CD4-positive, alpha-beta memory T cell (primary cell): Measurements from ENCODE around the gene BACE1-AS. TPM values are rescaled to one million over a fixed set of nuclear protein-coding genes. Genes with fewer than 3 reads are reported as not detected.

ENCODE experiments used
- CTCF ChIA-PET: fragments of 350-600 bp; sonication (Branson Sonifier 250); formaldehyde crosslinking; loops from one replicate; lab custom pipeline; 2021; ENCODE audit warnings: inconsistent platforms; ENCODE audit not compliant: partially characterized antibody; lab: Charles Lee
- POLR2A ChIA-PET: fragments of 350-600 bp; sonication (Branson Sonifier 250); formaldehyde crosslinking; loops from one replicate; lab custom pipeline; 2021; ENCODE audit not compliant: partially characterized antibody; lab: Charles Lee
- DNase-seq, 5 donors: peaks; one replicate each; pipeline versions ENCODE4 v3.0.0 to v3.0.0-alpha.2; 2020 to 2022; ENCODE audit warnings: mixed read lengths in 1 of 5
- H3K27ac ChIP-seq: one replicate; pipeline ENCODE4 v1.7.0; 2013; ENCODE audit warnings: low read depth, low read length
- H3K27me3 ChIP-seq: 2 replicates; pipeline ENCODE4 v1.7.0; 2013; ENCODE audit warnings: mild to moderate bottlenecking, low read length, moderate library complexity; ENCODE audit not compliant: insufficient read depth
- H3K36me3 ChIP-seq: 2 replicates; pipeline ENCODE4 v1.7.0; 2013; ENCODE audit warnings: mild to moderate bottlenecking, low read length, moderate library complexity; ENCODE audit not compliant: insufficient read depth
- H3K4me1 ChIP-seq: 2 replicates; pipeline ENCODE4 v1.7.0; 2013; ENCODE audit warnings: mild to moderate bottlenecking, low read length, moderate library complexity; ENCODE audit not compliant: insufficient read depth
- H3K4me3 ChIP-seq, 2 donors: one replicate each; pipeline ENCODE4 v1.7.0; 2013; ENCODE audit warnings: low read length in 2 of 2, mild to moderate bottlenecking in 1 of 2
- H3K9me3 ChIP-seq, 2 donors: one replicate each; pipeline ENCODE4 v1.7.0; 2013; ENCODE audit warnings: low read length in 2 of 2, control low read depth in 1 of 2; ENCODE audit not compliant: control insufficient read depth in 1 of 2
- H3K27ac Mint-ChIP-seq, 7 donors: one replicate each; pipeline ENCODE4 v1.8.0; 2020 to 2021; ENCODE audit warnings: mixed read lengths in 7 of 7, mild to moderate bottlenecking in 6 of 7, inconsistent platforms in 3 of 7, moderate library complexity in 3 of 7
- H3K27me3 Mint-ChIP-seq, 2 donors: one replicate each; pipeline ENCODE4 v1.8.0; 2020 to 2021; ENCODE audit warnings: mixed read lengths in 2 of 2
- H3K36me3 Mint-ChIP-seq, 2 donors: one replicate each; pipeline ENCODE4 v1.8.0; 2020 to 2021; ENCODE audit warnings: mixed read lengths in 2 of 2, inconsistent platforms in 1 of 2, mild to moderate bottlenecking in 1 of 2
- H3K4me1 Mint-ChIP-seq, 4 donors: one replicate each; pipeline ENCODE4 v1.8.0; 2020 to 2021; ENCODE audit warnings: mixed read lengths in 4 of 4, mild to moderate bottlenecking in 1 of 4
- H3K4me3 Mint-ChIP-seq, 8 donors: one replicate each; pipeline ENCODE4 v1.8.0; 2020 to 2021; ENCODE audit warnings: mixed read lengths in 8 of 8, mild to moderate bottlenecking in 7 of 8, moderate library complexity in 6 of 8, inconsistent platforms in 3 of 8
- H3K9me3 Mint-ChIP-seq, 8 donors: one replicate each; pipeline ENCODE4 v1.8.0; 2020 to 2021; ENCODE audit warnings: mixed read lengths in 8 of 8, mild to moderate bottlenecking in 5 of 8, inconsistent platforms in 3 of 8, moderate library complexity in 1 of 8
- intact Hi-C: fragments of 100-400 bp; cut with micrococcal nuclease; formaldehyde crosslinking; loops from one replicate; pipeline ENCODE4 v1.15.1; 2023
- polyA plus RNA-seq, 2 donors: library from polyadenylated mRNA; unstranded; fragments of 300-500 nt; fragmentation: Illumina TruSeq; gene quantifications; one replicate each; pipeline ENCODE4 v1.2.3, GENCODE V29; 2021
- total RNA-seq, 2 experiments: library from RNA; stranded (reverse); gene quantifications; one replicate each; pipeline ENCODE4 v1.2.3, GENCODE V29; 2021

The BACE1-AS gene
- total and polyA plus RNA-seq, 4 experiments from 2014 or later, result 3.8 to 15.7 (median 15.3) TPM; not detected in 1

- CTCF ChIA-PET, result interaction anchor here (0.7 kb wide), 1 partner anchor 10 kb away, joined by 3 read pairs; no protein-coding TSS in a partner anchor
- Mint-ChIP-seq H3K27me3 (peaks cover 0 to 2% of the 10 kb centered on the region in 2 donors), H3K9me3 (no peaks in the 10 kb centered on the region), H3K27ac (no peak overlapping the region), H3K36me3 (peaks cover 0 to 3% of the 10 kb centered on the region in 2 donors), H3K4me1 (peaks cover 6 to 10% (median 8%) of the 10 kb centered on the region in 4 donors), H3K4me3 (no peak overlapping the region)
- intact Hi-C loops, result no loop called here
- no peaks in the 10 kb centered on the region for H3K36me3 ChIP-seq
- H3K4me1 ChIP-seq, result no peaks in the 10 kb centered on the region
- no peak overlapping the region for H3K27ac ChIP-seq
- no peak for DNase-seq
- H3K4me3 ChIP-seq, result no peak overlapping the region
- no peaks in the 10 kb centered on the region for H3K27me3 ChIP-seq
- POLR2A ChIA-PET, result interaction anchor here (0.6 to 0.7 kb wide), 2 partner anchors 15 to 31 kb away, joined by 3 read pairs; no protein-coding TSS in a partner anchor
- H3K9me3 ChIP-seq, result no peaks in the 10 kb centered on the region
These were observed 14.0 kb downstream of the BACE1-AS start for GRCh38 chr11:117305145-117305544.

DNA sequence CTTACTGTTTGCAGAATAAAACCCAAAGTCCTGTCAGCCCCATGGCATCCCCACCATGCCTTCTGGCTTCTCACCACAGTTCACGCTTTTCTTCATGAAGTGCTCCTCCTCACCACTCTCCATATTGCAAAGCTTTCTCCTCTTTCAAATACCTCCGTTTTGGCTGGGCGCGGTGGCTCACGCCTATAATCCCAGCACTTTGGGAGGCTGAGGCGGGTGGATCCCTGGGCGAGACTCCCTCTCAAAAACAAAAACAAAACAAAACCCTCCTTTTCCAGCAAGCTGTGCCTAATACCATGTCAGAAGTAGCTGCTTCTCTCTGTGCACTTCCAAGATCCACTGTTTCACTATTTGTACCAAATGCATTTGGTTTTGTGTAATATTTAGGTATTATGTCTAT lies 18.2 kb downstream of the BACE1-AS start:
- DNase-seq, result no peak
- H3K27ac ChIP-seq, result no peak overlapping the region
- H3K27ac Mint-ChIP-seq, result peak overlapping the region in 1 of 7 donors; percentile 4
- no peak overlapping the region for H3K4me3 ChIP-seq
- H3K4me1 ChIP-seq, result peaks cover under 1% of the 10 kb centered on the region
- H3K27me3 Mint-ChIP-seq, result peaks cover 0 to 2% of the 10 kb centered on the region in 2 donors
- H3K4me1 Mint-ChIP-seq, result peaks cover under 1 to 9% (median 3%) of the 10 kb centered on the region in 4 donors
- no peaks in the 10 kb centered on the region for H3K36me3 ChIP-seq
- H3K9me3 ChIP-seq, result no peaks in the 10 kb centered on the region
- intact Hi-C loops, result no loop called here
- H3K4me3 Mint-ChIP-seq, result no peak overlapping the region
- no peaks in the 10 kb centered on the region for H3K9me3 Mint-ChIP-seq
- peaks cover 0 to 3% of the 10 kb centered on the region in 2 donors for H3K36me3 Mint-ChIP-seq
- no peaks in the 10 kb centered on the region for H3K27me3 ChIP-seq
- ChIA-PET CTCF (interaction anchor here (2.3 kb wide), 1 partner anchor 84 kb away, joined by 10 read pairs; no protein-coding TSS in a partner anchor), POLR2A (interaction anchor here (0.6 to 1.7 kb wide), 2 partner anchors 79 to 361 kb away, joined by 3 to 6 read pairs; no protein-coding TSS in a partner anchor)

DNA sequence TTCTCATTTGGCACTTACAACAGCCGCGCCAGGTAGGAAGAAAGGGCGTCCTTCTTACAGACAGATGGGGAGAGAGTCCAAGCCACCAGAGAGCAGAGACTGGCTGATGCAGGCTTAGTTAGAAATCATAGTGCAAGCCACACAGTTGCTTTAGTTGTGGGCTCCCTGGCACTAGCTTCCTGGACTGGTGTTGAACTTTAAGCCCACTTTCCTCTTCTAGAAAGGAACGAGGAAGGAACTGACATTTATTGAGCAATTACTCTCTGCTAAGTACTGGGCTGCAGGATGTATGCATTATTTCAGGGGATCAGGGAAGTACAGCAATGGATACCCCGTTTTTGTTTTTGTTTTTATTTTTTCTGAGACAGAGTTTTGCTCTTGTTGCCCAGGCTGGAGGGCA lies 21.9 kb downstream of the BACE1-AS start:
- POLR2A ChIA-PET, result no interaction called here

GRCh38 chr11:117313828-117314768 lies 23.0 kb downstream of the BACE1-AS start:
- H3K4me3 Mint-ChIP-seq, result peak overlapping the region; percentile 13 to 73 (median 59)
- POLR2A ChIA-PET, result interaction anchor here (0.6 to 2.9 kb wide), 4 partner anchors 14 to 82 kb away, joined by 3 to 20 read pairs (median 8); partner anchors contain the start of genes CEP164 and PCSK7
- CTCF ChIA-PET, result interaction anchor here (1.6 kb wide), 1 partner anchor 17 kb away, joined by 3 read pairs; no protein-coding TSS in a partner anchor
- Histone ChIP-seq H3K27me3 (peaks cover 7% of the 10 kb centered on the region), H3K36me3 (no peaks in the 10 kb centered on the region), H3K4me3 (no peak overlapping the region), H3K4me1 (peaks cover 17% of the 10 kb centered on the region), H3K27ac (no peak overlapping the region), H3K9me3 (no peaks in the 10 kb centered on the region)
- peaks cover 4 to 19% (median 12%) of the 10 kb centered on the region in 4 donors for H3K4me1 Mint-ChIP-seq
- peaks cover 3 to 7% of the 10 kb centered on the region in 2 donors for H3K27me3 Mint-ChIP-seq
- no peak for DNase-seq
- H3K27ac Mint-ChIP-seq, result peak overlapping the region in 2 of 7 donors; percentile 30 to 66
- H3K36me3 Mint-ChIP-seq, result no peaks in the 10 kb centered on the region
- no peaks in the 10 kb centered on the region for H3K9me3 Mint-ChIP-seq
- intact Hi-C loops, result no loop called here

More for the DNA sequence above, 21.9 kb downstream of the BACE1-AS start:
- no peaks in the 10 kb centered on the region for H3K36me3 ChIP-seq
- CTCF ChIA-PET, result no interaction called here
- H3K4me3 Mint-ChIP-seq, result peak overlapping the region in 2 of 8 donors; percentile 3 to 51
- no peaks in the 10 kb centered on the region for H3K9me3 Mint-ChIP-seq
- peaks cover 7% of the 10 kb centered on the region for H3K27me3 ChIP-seq
- peaks cover 5 to 7% of the 10 kb centered on the region in 2 donors for H3K27me3 Mint-ChIP-seq
- H3K4me3 ChIP-seq, result no peak overlapping the region
- peaks cover 6 to 22% (median 13%) of the 10 kb centered on the region in 4 donors for H3K4me1 Mint-ChIP-seq
- DNase-seq, result no peak
- H3K27ac ChIP-seq, result no peak overlapping the region
- H3K27ac Mint-ChIP-seq, result no peak overlapping the region
- H3K36me3 Mint-ChIP-seq, result peaks cover 0 to 2% of the 10 kb centered on the region in 2 donors
- H3K4me1 ChIP-seq, result peaks cover 17% of the 10 kb centered on the region
- intact Hi-C loops, result no loop called here
- no peaks in the 10 kb centered on the region for H3K9me3 ChIP-seq

- Histone ChIP-seq H3K36me3 (no peaks in the 10 kb centered on the region), H3K4me3 (no peak overlapping the region), H3K27ac (peak overlapping the region; percentile 26), H3K27me3 (peaks cover 7% of the 10 kb centered on the region), H3K4me1 (peaks cover 17% of the 10 kb centered on the region), H3K9me3 (no peaks in the 10 kb centered on the region)
- intact Hi-C loops, result no loop called here
- Mint-ChIP-seq H3K4me3 (peak overlapping the region; percentile 42 to 73 (median 66)), H3K9me3 (no peaks in the 10 kb centered on the region), H3K27ac (peak overlapping the region in 4 of 7 donors; percentile 15 to 66 (median 58)), H3K36me3 (no peaks in the 10 kb centered on the region), H3K4me1 (peaks cover 4 to 19% (median 12%) of the 10 kb centered on the region in 4 donors), H3K27me3 (peaks cover 3 to 7% of the 10 kb centered on the region in 2 donors)
- ChIA-PET POLR2A (interaction anchor here (0.6 to 2.9 kb wide), 4 partner anchors 13 to 83 kb away, joined by 3 to 20 read pairs (median 8); partner anchors contain the start of genes CEP164 and PCSK7), CTCF (interaction anchor here (1.6 kb wide), 2 partner anchors 13 to 17 kb away, joined by 3 to 5 read pairs; partner anchors contain the start of gene CEP164)
- DNase-seq, result no peak
These were observed 23.7 kb downstream of the BACE1-AS start for GRCh38 chr11:117314840-117315239.

DNA sequence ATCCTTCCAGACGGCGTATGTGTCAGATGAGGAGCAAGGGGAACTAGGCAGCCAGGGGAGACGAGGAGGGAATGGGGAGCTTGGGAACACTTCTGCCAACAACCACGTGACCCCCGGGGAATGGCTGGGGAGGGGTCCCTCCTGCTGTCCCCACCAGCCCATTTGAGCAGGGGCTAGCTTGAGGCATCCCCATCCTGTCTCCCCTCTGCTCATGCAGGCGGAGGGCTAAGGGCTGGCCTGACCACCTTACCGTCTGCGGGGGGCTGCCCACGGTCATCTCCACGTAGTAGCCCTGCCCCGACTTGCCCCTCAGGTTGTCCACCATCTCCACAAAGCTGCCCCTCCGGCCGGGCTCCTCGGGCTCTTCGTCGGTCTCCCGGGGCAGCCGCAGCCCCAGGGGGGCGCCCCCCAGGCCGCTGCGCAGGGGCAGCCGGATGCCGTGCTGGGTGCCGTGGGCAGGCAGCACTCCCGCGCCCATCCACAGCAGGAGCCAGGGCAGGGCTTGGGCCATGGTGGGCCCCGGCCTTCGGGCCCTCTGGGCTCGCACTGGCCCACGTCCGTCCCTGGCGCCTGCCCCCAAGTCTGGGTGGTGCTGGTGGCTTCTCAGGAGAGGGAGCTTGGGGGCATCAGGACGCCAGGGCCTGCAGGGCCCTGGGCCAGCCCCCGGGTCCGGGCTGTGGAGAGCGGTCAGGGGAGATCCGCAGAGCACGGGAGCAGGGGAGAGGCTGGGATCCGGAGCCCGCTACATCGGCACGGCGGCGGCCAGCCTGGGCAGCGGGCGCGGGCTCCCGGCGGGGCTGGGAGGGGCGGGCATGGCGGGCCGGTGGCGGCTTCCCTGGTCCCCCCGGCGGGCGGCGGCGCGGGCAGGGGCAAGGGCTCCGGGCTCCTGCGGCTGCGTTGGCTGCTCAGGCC lies 24.4 kb downstream of the BACE1-AS start:
- Mint-ChIP-seq H3K36me3 (no peaks in the 10 kb centered on the region), H3K4me1 (peaks cover 4 to 19% (median 12%) of the 10 kb centered on the region in 4 donors), H3K27ac (peak overlapping the region in 4 of 7 donors; percentile 15 to 89 (median 72)), H3K27me3 (peaks cover 3 to 7% of the 10 kb centered on the region in 2 donors), H3K9me3 (no peaks in the 10 kb centered on the region), H3K4me3 (peak overlapping the region; percentile 86 to 92 (median 89))
- Histone ChIP-seq H3K9me3 (no peaks in the 10 kb centered on the region), H3K4me1 (peaks cover 17% of the 10 kb centered on the region), H3K4me3 (peak overlapping the region in 1 of 2 donors; percentile 63), H3K27ac (peak overlapping the region; percentile 26), H3K36me3 (no peaks in the 10 kb centered on the region), H3K27me3 (peaks cover 7% of the 10 kb centered on the region)
- intact Hi-C loops, result no loop called here
- CTCF ChIA-PET, result interaction anchor here (0.8 to 2.5 kb wide), 4 partner anchors 12 to 89 kb away, joined by 3 to 10 read pairs (median 4); partner anchors contain the start of gene CEP164
- DNase-seq, result peak in 4 of 5 donors; percentile 4 to 26 (median 18)
- POLR2A ChIA-PET, result interaction anchor here (0.6 to 2.9 kb wide), 7 partner anchors 13 to 137 kb away, joined by 3 to 20 read pairs (median 4); partner anchors contain the start of genes CEP164, PCSK7 and SIDT2
